ENCODE measurements around the gene PRKAA1.

Gene PRKAA1

GRCh38 chr5:40736103-40736875, 61.9 kb downstream of the PRKAA1 start:
- TF ChIP-seq TAF1 (IDR thresholded peaks at IDR 0.05; ENCODE audit: low read depth), result no peak
- TF ChIP-seq FOXM1 (IDR thresholded peaks at IDR 0.05; ENCODE audit: borderline replicate concordance, low read depth), result no peak
- no peak for TF ChIP-seq EP300 (IDR thresholded peaks at IDR 0.05; ENCODE audit: borderline replicate concordance)
- peak; percentile 75 for TF ChIP-seq RAD21 (IDR thresholded peaks at IDR 0.05; ENCODE audit: low read depth)
- TF ChIP-seq CREB1 (IDR thresholded peaks at IDR 0.05; ENCODE audit: low read depth), result no peak
- TF ChIP-seq, protein P1, sequence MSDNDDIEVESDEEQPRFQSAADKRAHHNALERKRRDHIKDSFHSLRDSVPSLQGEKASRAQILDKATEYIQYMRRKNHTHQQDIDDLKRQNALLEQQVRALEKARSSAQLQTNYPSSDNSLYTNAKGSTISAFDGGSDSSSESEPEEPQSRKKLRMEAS (IDR thresholded peaks at IDR 0.05), result no peak
- no peak for TF ChIP-seq CEBPB (IDR thresholded peaks at IDR 0.05)
- no peak for TF ChIP-seq REST (IDR thresholded peaks at IDR 0.05; ENCODE audit: low read depth)

DNA sequence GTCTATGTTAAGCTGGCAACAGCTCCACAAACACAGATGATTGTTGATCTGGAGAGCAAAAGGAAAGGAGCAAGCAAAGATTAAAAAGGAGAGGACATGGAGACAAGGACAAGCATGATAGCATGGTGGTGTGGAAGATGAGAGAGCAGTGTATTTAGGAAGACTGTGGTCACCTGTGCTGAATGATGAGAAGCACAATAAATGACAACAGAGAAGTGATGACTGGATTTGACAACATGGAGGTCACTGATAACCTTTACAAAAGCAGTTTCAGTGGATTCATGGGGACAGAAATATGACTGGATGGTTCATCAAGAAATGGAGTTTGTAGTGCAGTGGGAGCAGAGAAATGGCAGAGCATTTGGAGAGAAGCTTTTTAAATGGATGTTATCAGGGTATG, 62.6 kb downstream of the PRKAA1 start:
- TF ChIP-seq TCF12 (IDR thresholded peaks at IDR 0.05; ENCODE audit: low read depth) (no peak), EP300 (IDR thresholded peaks at IDR 0.05; ENCODE audit: borderline replicate concordance) (no peak), FOXM1 (IDR thresholded peaks at IDR 0.05; ENCODE audit: borderline replicate concordance, low read depth) (no peak), TAF1 (IDR thresholded peaks at IDR 0.05; ENCODE audit: low read depth) (no peak), CREB1 (IDR thresholded peaks at IDR 0.05; ENCODE audit: low read depth) (no peak), ZBTB7A (IDR thresholded peaks at IDR 0.05; ENCODE audit: low read depth) (no peak), TEAD4 (IDR thresholded peaks at IDR 0.05) (no peak), EGR1 (IDR thresholded peaks at IDR 0.05) (no peak)

DNA sequence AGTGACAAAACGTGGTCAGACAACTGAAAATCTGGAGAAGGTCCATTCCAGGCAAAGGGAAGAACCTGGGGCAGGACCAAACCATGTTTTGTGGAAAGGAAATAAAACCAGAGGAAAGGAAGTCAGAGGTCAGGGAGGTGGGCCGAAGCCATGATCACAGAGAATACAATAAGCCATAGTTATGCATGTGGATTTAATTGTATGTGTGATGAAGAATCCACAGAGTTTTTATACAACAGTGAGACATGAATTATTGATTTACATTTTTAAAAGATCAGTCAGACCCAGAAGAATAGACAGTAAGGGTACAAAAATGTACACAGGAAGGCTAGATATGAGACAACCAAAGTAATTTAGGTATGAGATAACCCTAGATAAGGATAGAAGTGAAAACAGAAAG, 63.2 kb downstream of the PRKAA1 start:
- TF ChIP-seq YY1 (IDR thresholded peaks at IDR 0.05; ENCODE audit: low read depth), result no peak
- TF ChIP-seq, protein P1 (IDR thresholded peaks at IDR 0.05), result no peak
- TF ChIP-seq CEBPB (IDR thresholded peaks at IDR 0.05), result no peak
- no peak for TF ChIP-seq EGR1 (IDR thresholded peaks at IDR 0.05)
- no peak for TF ChIP-seq USF1 (IDR thresholded peaks at IDR 0.05)
- no peak for TF ChIP-seq REST (IDR thresholded peaks at IDR 0.05; ENCODE audit: low read depth)
- TF ChIP-seq FOXM1 (IDR thresholded peaks at IDR 0.05; ENCODE audit: borderline replicate concordance, low read depth), result no peak

DNA sequence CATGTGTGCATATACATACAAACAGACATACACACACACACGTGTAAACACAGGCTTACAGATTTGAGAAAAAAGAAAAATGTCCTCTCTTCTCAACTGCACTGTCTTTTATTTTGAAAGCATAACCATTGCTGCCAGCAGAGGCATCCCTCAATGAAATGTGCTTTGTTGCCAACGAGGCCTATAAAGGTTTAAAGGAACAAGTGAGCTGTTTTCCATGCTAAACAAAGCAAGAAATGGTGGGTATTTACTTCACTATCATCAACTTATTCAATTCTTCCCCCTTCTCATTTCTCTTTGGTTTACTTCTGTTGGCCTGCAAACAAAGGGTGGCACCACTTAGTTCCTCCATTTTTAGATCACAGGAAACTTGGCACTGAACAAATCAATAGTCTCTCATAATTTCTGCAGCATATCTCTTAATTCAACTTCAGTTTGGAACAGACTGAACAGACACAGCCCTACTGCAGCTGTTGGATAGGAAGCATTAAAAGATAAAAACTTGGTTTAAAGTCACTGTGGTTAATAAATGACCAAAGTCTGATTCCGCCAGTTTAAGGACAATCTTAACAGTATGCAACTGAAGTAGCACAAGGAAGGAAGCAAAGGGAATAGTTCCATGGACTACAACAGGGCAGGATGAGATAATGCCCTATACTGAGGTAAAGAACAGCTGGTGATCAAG, 64.2 kb downstream of the PRKAA1 start:
- TF ChIP-seq TAF1 (IDR thresholded peaks at IDR 0.05; ENCODE audit: low read depth) (no peak), CREB1 (IDR thresholded peaks at IDR 0.05; ENCODE audit: low read depth) (no peak), FOXM1 (IDR thresholded peaks at IDR 0.05; ENCODE audit: borderline replicate concordance, low read depth) (no peak), TEAD4 (IDR thresholded peaks at IDR 0.05) (no peak), EGR1 (IDR thresholded peaks at IDR 0.05) (no peak), NFIC (IDR thresholded peaks at IDR 0.05) (no peak), RAD21 (IDR thresholded peaks at IDR 0.05; ENCODE audit: low read depth) (no peak), ZBTB7A (IDR thresholded peaks at IDR 0.05; ENCODE audit: low read depth) (no peak)
- TF ChIP-seq, protein P1 (IDR thresholded peaks at IDR 0.05), result no peak

- no peak for TF ChIP-seq NFIC (IDR thresholded peaks at IDR 0.05)
Observed at GRCh38 chr5:40733434-40733833, 64.7 kb downstream of the PRKAA1 start.

DNA sequence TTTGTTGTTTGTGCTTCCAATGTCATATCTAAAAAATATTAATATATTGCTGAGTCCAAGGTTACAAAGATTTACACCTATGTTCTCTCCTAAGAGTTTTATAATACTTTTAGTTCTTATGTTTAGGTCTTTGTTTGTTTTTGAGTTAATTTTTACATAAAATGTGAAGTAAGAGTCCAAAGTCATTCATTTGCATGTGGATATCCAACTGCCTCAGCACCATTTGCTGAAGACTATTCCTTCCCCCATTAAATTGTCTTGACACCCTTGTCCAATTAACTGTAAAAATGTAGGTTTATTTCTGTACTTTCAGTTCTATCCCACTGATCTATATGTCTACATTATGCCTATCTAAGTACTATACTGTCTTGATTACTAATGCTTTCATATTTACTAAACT, 78.1 kb downstream of the PRKAA1 start:
- no peak for TF ChIP-seq FOXM1 (IDR thresholded peaks at IDR 0.05; ENCODE audit: borderline replicate concordance, low read depth)
- TF ChIP-seq EP300 (IDR thresholded peaks at IDR 0.05; ENCODE audit: borderline replicate concordance), result no peak

GRCh38 chr5:40717281-40717680, 80.9 kb downstream of the PRKAA1 start:
- no peak for TF ChIP-seq EGR1 (IDR thresholded peaks at IDR 0.05)
- no peak for TF ChIP-seq RAD21 (IDR thresholded peaks at IDR 0.05; ENCODE audit: low read depth)
- no peak for TF ChIP-seq CEBPB (IDR thresholded peaks at IDR 0.05)
- TF ChIP-seq TAF1 (IDR thresholded peaks at IDR 0.05; ENCODE audit: low read depth), result no peak
- no peak for TF ChIP-seq USF1 (IDR thresholded peaks at IDR 0.05)
- no peak for TF ChIP-seq REST (IDR thresholded peaks at IDR 0.05; ENCODE audit: low read depth)
- no peak for TF ChIP-seq CREB1 (IDR thresholded peaks at IDR 0.05; ENCODE audit: low read depth)
- TF ChIP-seq FOXM1 (IDR thresholded peaks at IDR 0.05; ENCODE audit: borderline replicate concordance, low read depth), result no peak
- TF ChIP-seq ZBTB7A (IDR thresholded peaks at IDR 0.05; ENCODE audit: low read depth), result no peak
- no peak for TF ChIP-seq NFIC (IDR thresholded peaks at IDR 0.05)
- TF ChIP-seq YY1 (IDR thresholded peaks at IDR 0.05; ENCODE audit: low read depth), result no peak
- TF ChIP-seq, protein P1 (IDR thresholded peaks at IDR 0.05), result no peak
- TF ChIP-seq TCF12 (IDR thresholded peaks at IDR 0.05; ENCODE audit: low read depth), result no peak
- no peak for TF ChIP-seq TEAD4 (IDR thresholded peaks at IDR 0.05)
- TF ChIP-seq EP300 (IDR thresholded peaks at IDR 0.05; ENCODE audit: borderline replicate concordance), result no peak

All from Ishikawa (cell line).